Measurements from ENCODE around the gene MAN1A1. TPM values are rescaled to one million over a fixed set of nuclear protein-coding genes. Genes with fewer than 3 reads are reported as not detected.

MAN1A1 gene
- polyA plus RNA-seq, 1 donor from 2014 or later: 4.6 TPM

DNA sequence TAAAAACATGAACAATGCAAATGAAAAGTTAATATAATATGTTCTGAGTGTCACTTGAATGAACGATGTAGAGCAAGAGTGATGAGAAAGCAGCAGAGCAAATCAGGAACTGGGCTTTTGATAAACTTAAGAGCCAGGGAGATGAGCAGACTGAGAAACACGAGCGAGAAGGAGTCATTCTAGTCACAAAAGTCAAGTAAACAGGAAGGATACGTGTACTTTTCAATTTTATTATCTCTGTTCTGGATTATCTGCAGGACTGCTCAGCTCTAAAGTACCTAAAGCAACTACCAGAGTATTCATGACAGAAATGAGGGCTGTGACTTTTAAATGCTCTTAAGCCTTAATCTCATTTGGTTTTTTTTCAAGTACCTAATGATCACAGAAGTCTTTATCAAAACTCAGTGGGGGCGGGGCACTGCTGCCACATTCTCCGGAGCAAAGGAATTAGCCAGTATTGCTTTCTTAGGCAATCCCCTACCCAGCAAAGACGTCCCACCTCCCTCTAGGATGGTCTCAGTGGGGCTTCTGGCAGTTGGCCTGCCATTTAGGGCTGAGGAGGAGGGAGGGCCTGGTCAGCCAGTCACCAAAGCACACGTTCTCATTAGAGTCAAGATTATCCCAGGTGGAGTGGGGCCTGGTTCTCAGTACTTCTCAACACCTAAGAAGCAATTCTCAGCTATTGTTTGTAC is 8.6 kb downstream of the MAN1A1 start:
- no peaks in the 10 kb centered on the region for H3K79me2 ChIP-seq (replicated peaks; ENCODE audit: insufficient read depth, low read length)
- no peak for TF ChIP-seq SMC3 (conservative IDR thresholded peaks at IDR 0.05; ENCODE audit: poor library complexity)
- TF ChIP-seq REST (IDR thresholded peaks at IDR 0.05; ENCODE audit: borderline replicate concordance): no peak
- no peak for TF ChIP-seq CTCF (IDR thresholded peaks at IDR 0.05; ENCODE audit: poor library complexity, severe bottlenecking)
- no peak for TF ChIP-seq POLR2AphosphoS5 (IDR thresholded peaks at IDR 0.05)
- TF ChIP-seq MXI1 (conservative IDR thresholded peaks at IDR 0.05; ENCODE audit: poor library complexity, severe bottlenecking): no peak
- no peak for TF ChIP-seq TAF1 (IDR thresholded peaks at IDR 0.05; ENCODE audit: low read depth)
- TF ChIP-seq EP300 (conservative IDR thresholded peaks at IDR 0.05; ENCODE audit: poor library complexity, severe bottlenecking): no peak
- TF ChIP-seq EZH2 (IDR thresholded peaks at IDR 0.05; ENCODE audit: borderline replicate concordance, insufficient read depth, low read length, poor library complexity, severe bottlenecking): no peak
- no peak for TF ChIP-seq RAD21 (conservative IDR thresholded peaks at IDR 0.05)
- no peak overlapping the region for H3K4me3 ChIP-seq (ENCODE audit: low read length)

DNA sequence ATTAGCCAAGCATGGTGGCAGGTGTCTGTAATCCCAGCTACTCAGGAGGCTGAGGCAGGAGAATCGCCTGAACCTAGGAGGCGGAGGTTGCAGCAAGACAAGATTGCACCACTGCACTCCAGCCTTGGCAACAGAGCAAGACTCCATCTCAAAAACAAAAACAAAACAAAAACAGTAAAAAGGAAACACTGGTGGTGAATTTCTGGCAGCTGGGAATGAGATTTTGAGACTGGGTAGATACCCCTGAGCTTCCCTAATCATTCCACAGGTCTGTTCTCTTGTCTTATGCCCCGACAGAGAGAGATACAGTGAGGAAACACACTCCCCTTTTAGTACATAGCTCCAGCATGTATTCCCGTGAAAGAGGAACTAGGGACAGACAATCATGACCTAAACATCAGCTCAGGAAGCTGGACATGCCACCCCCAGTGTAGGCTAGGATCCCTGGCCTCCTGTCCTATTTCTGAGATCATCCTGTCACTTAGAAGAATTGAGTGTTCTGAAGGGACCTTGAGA is 9.6 kb downstream of the MAN1A1 start:
- Histone ChIP-seq H3K4me2 (ENCODE audit: low read length) (no peak overlapping the region), H3K27ac (ENCODE audit: low read length) (no peak overlapping the region), H3K9ac (ENCODE audit: low read length) (no peak overlapping the region), H3K9me3 (ENCODE audit: low read length) (no peaks in the 10 kb centered on the region), H4K20me1 (ENCODE audit: insufficient read depth) (no peaks in the 10 kb centered on the region), H3K79me2 (replicated peaks; ENCODE audit: insufficient read depth, low read length) (no peaks in the 10 kb centered on the region), H3K9me2 (ENCODE audit: insufficient read depth, low read length) (no peaks in the 10 kb centered on the region), H3K27me3 (ENCODE audit: insufficient read depth, low read depth, low read length) (no peaks in the 10 kb centered on the region), H3K36me3 (ENCODE audit: insufficient read depth, low read length) (no peaks in the 10 kb centered on the region), H2AFZ (ENCODE audit: low read depth, low read length) (no peak overlapping the region), H3F3A (ENCODE audit: insufficient read depth, low read length, poor library complexity, severe bottlenecking) (no peaks in the 10 kb centered on the region), H3K4me3 (ENCODE audit: low read length) (no peak overlapping the region)
- TF ChIP-seq SMC3 (conservative IDR thresholded peaks at IDR 0.05; ENCODE audit: poor library complexity) (no peak), MXI1 (conservative IDR thresholded peaks at IDR 0.05; ENCODE audit: poor library complexity, severe bottlenecking) (no peak), TAF1 (IDR thresholded peaks at IDR 0.05; ENCODE audit: low read depth) (no peak), RAD21 (conservative IDR thresholded peaks at IDR 0.05) (no peak), CTCF (IDR thresholded peaks at IDR 0.05; ENCODE audit: poor library complexity, severe bottlenecking) (no peak), POLR2AphosphoS5 (IDR thresholded peaks at IDR 0.05) (no peak), EZH2 (IDR thresholded peaks at IDR 0.05; ENCODE audit: borderline replicate concordance, insufficient read depth, low read length, poor library complexity, severe bottlenecking) (no peak), EP300 (conservative IDR thresholded peaks at IDR 0.05; ENCODE audit: poor library complexity, severe bottlenecking) (no peak), REST (IDR thresholded peaks at IDR 0.05; ENCODE audit: borderline replicate concordance) (no peak)

More for the DNA sequence above, 8.6 kb downstream of the MAN1A1 start:
- H3K9me2 ChIP-seq (ENCODE audit: insufficient read depth, low read length): no peaks in the 10 kb centered on the region
- H3K9me3 ChIP-seq (ENCODE audit: low read length): no peaks in the 10 kb centered on the region
- H4K20me1 ChIP-seq (ENCODE audit: insufficient read depth): no peaks in the 10 kb centered on the region
- H2AFZ ChIP-seq (ENCODE audit: low read depth, low read length): no peak overlapping the region
- no peak overlapping the region for H3K4me2 ChIP-seq (ENCODE audit: low read length)
- no peak overlapping the region for H3K27ac ChIP-seq (ENCODE audit: low read length)
- H3K36me3 ChIP-seq (ENCODE audit: insufficient read depth, low read length): no peaks in the 10 kb centered on the region
- H3F3A ChIP-seq (ENCODE audit: insufficient read depth, low read length, poor library complexity, severe bottlenecking): no peaks in the 10 kb centered on the region
- H3K9ac ChIP-seq (ENCODE audit: low read length): no peak overlapping the region
- H3K27me3 ChIP-seq (ENCODE audit: insufficient read depth, low read depth, low read length): no peaks in the 10 kb centered on the region

Data from neural cell (in vitro differentiated cells).